Measurements from ENCODE around the gene ITPA.

The ITPA gene

GRCh38 chr20:3233131-3233990 lies 24.1 kb downstream of the ITPA start:
- Histone ChIP-seq H3K36me3 (ENCODE audit: insufficient read depth, low read length) (no peaks in the 10 kb centered on the region), H3K4me1 (ENCODE audit: insufficient read depth, low read length) (no peaks in the 10 kb centered on the region), H3K4me3 (ENCODE audit: low read depth in 1 of 2, low read length in 2 of 2) (no peak overlapping the region), H3K27ac (ENCODE audit: low read length) (no peak overlapping the region), H3K79me2 (ENCODE audit: insufficient read depth, low read length) (no peaks in the 10 kb centered on the region), H3K27me3 (ENCODE audit: insufficient read depth, low read length, poor library complexity) (peaks cover 2% of the 10 kb centered on the region), H3K9ac (ENCODE audit: low read depth, low read length) (no peak overlapping the region), H2AFZ (ENCODE audit: low read depth, low read length) (no peak overlapping the region), H3K9me3 (ENCODE audit: insufficient read depth, low read length, severe bottlenecking) (no peaks in the 10 kb centered on the region), H3K4me2 (ENCODE audit: insufficient read depth, low read length) (no peak overlapping the region), H4K20me1 (ENCODE audit: insufficient read depth, low read length) (0 out of 2 replicates have a peak, but pooled peaks cover 3% of the 10 kb centered on the region)
- DNase-seq (no peak), ATAC-seq (ENCODE audit: insufficient read depth, low read depth) (no peak)
- no peak for TF ChIP-seq CTCF (IDR thresholded peaks at IDR 0.05; ENCODE audit: borderline replicate concordance, extremely low read depth, low read length, poor library complexity, severe bottlenecking)
- no peak for TF ChIP-seq EZH2 (IDR thresholded peaks at IDR 0.05; ENCODE audit: borderline replicate concordance, low read depth, low read length, severe bottlenecking)

GRCh38 chr20:3233991-3234498 lies 24.7 kb downstream of the ITPA start:
- Histone ChIP-seq H3K9ac (ENCODE audit: low read depth, low read length) (no peak overlapping the region), H3K79me2 (ENCODE audit: insufficient read depth, low read length) (no peaks in the 10 kb centered on the region), H4K20me1 (ENCODE audit: insufficient read depth, low read length) (0 out of 2 replicates have a peak, but pooled peaks cover 3% of the 10 kb centered on the region), H2AFZ (ENCODE audit: low read depth, low read length) (no peak overlapping the region), H3K9me3 (ENCODE audit: insufficient read depth, low read length, severe bottlenecking) (no peaks in the 10 kb centered on the region), H3K4me3 (ENCODE audit: low read depth in 1 of 2, low read length in 2 of 2) (no peak overlapping the region), H3K4me1 (ENCODE audit: insufficient read depth, low read length) (no peaks in the 10 kb centered on the region), H3K4me2 (ENCODE audit: insufficient read depth, low read length) (no peak overlapping the region), H3K27ac (ENCODE audit: low read length) (no peak overlapping the region), H3K27me3 (ENCODE audit: insufficient read depth, low read length, poor library complexity) (peaks cover 6% of the 10 kb centered on the region), H3K36me3 (ENCODE audit: insufficient read depth, low read length) (no peaks in the 10 kb centered on the region)
- ATAC-seq (ENCODE audit: insufficient read depth, low read depth) (no peak), DNase-seq (no peak)
- no peak for TF ChIP-seq CTCF (IDR thresholded peaks at IDR 0.05; ENCODE audit: borderline replicate concordance, extremely low read depth, low read length, poor library complexity, severe bottlenecking)
- no peak for TF ChIP-seq EZH2 (IDR thresholded peaks at IDR 0.05; ENCODE audit: borderline replicate concordance, low read depth, low read length, severe bottlenecking)

- Histone ChIP-seq H3K27me3 (ENCODE audit: insufficient read depth, low read length, poor library complexity) (peaks cover 18% of the 10 kb centered on the region), H3K36me3 (ENCODE audit: insufficient read depth, low read length) (no peaks in the 10 kb centered on the region), H3K79me2 (ENCODE audit: insufficient read depth, low read length) (no peaks in the 10 kb centered on the region), H3K4me3 (ENCODE audit: low read depth in 1 of 2, low read length in 2 of 2) (no peak overlapping the region), H3K4me2 (ENCODE audit: insufficient read depth, low read length) (no peak overlapping the region), H2AFZ (ENCODE audit: low read depth, low read length) (no peak overlapping the region), H3K9me3 (ENCODE audit: insufficient read depth, low read length, severe bottlenecking) (no peaks in the 10 kb centered on the region), H4K20me1 (ENCODE audit: insufficient read depth, low read length) (peaks cover 8% of the 10 kb centered on the region; the same call in 1 of the 2 replicates), H3K4me1 (ENCODE audit: insufficient read depth, low read length) (no peaks in the 10 kb centered on the region), H3K27ac (ENCODE audit: low read length) (no peak overlapping the region), H3K9ac (ENCODE audit: low read depth, low read length) (no peak overlapping the region)
- ATAC-seq (ENCODE audit: insufficient read depth, low read depth) (no peak), DNase-seq (no peak)
- TF ChIP-seq CTCF (IDR thresholded peaks at IDR 0.05; ENCODE audit: borderline replicate concordance, extremely low read depth, low read length, poor library complexity, severe bottlenecking) = no peak
- TF ChIP-seq EZH2 (IDR thresholded peaks at IDR 0.05; ENCODE audit: borderline replicate concordance, low read depth, low read length, severe bottlenecking) = no peak
Observed at GRCh38 chr20:3235666-3236324, 26.5 kb downstream of the ITPA start.
